ENCODE measurements around the gene FHAD1. TPM values are rescaled to one million over a fixed set of nuclear protein-coding genes. Genes with fewer than 3 reads are reported as not detected.

The FHAD1 gene
- total and polyA plus RNA-seq, 2 of the 13 experiments (the other 11 are each of a cell fraction or from before 2014, with no cell fraction given) = not detected

GRCh38 chr1:15226388-15227255 lies 20.4 kb upstream of the FHAD1 start:
- ATAC-seq (no peak), FAIRE-seq (no peak), DNase-seq (ENCODE audit: low spot score) (no peak)
- no peaks in the 10 kb centered on the region for H3K79me2 ChIP-seq (ENCODE audit: insufficient read depth, low read length)
- no peaks in the 10 kb centered on the region for H3K36me3 ChIP-seq (replicated peaks in 1 of 2; ENCODE audit: control insufficient read depth in 1 of 2, insufficient read depth in 2 of 2, low read length in 2 of 2)
- intact Hi-C loops (cut with micrococcal nuclease; ENCODE audit: unreplicated experiment) = no loop called here
- TF ChIP-seq PLSCR1 (CRISPR knock-in tag; IDR thresholded peaks at IDR 0.05; ENCODE audit: borderline replicate concordance) = no peak
- TF ChIP-seq RNF2 (conservative IDR thresholded peaks at IDR 0.05; ENCODE audit: low read depth) = no peak
- TF ChIP-seq AFF4 (CRISPR knock-in tag; IDR thresholded peaks at IDR 0.05) = no peak
- no peak for TF ChIP-seq RBM22 (optimal IDR thresholded peaks at IDR 0.05; ENCODE audit: low read length)
- no peak for TF ChIP-seq HNF1A (IDR thresholded peaks at IDR 0.05; ENCODE audit: low read depth)
- no peak for TF ChIP-seq HNF1A (CRISPR knock-in tag; IDR thresholded peaks at IDR 0.05; ENCODE audit: borderline replicate concordance)
- TF ChIP-seq ZNF234 (CRISPR knock-in tag; conservative IDR thresholded peaks at IDR 0.05) = no peak
- no peak for TF ChIP-seq MEIS2 (CRISPR knock-in tag; IDR thresholded peaks at IDR 0.05)
- TF ChIP-seq ZNF337 (CRISPR knock-in tag; IDR thresholded peaks at IDR 0.05; ENCODE audit: borderline replicate concordance, low read depth) = no peak
- TF ChIP-seq ZNF552 (CRISPR knock-in tag; IDR thresholded peaks at IDR 0.05; ENCODE audit: borderline replicate concordance) = no peak
- ChIA-PET CTCF (ENCODE audit: low intra/inter-chr PET ratio, low total read pairs) (no interaction called here), POLR2A (no interaction called here)
- H4K20me1 ChIP-seq (ENCODE audit: insufficient read depth, low read length) = no peaks in the 10 kb centered on the region; the same call in 1 of the 2 replicates
- H2AFZ ChIP-seq (ENCODE audit: low read length) = no peak overlapping the region
- H3K9ac ChIP-seq (ENCODE audit: insufficient read depth, low read depth, low read length) = no peak overlapping the region
- H3K27me3 ChIP-seq (ENCODE audit: control insufficient read depth in 1 of 2, insufficient read depth in 2 of 2, low read length in 2 of 2) = no peaks in the 10 kb centered on the region
- WGBS (ENCODE audit: low lambda C conversion rate) = 36% methylated on average over 16 of the region's 17 CpGs
- no peak overlapping the region for H3K27ac ChIP-seq (ENCODE audit: extremely low read length, insufficient read depth, low read length)
- H3K4me3 ChIP-seq (replicated peaks in 1 of 3; ENCODE audit: insufficient read depth in 1 of 3, low read depth in 2 of 3, low read length in 3 of 3) = no peak overlapping the region
- in situ Hi-C loops (cut with HindIII; ENCODE audit: extremely low pct_ligation_motif_present, low pct_unique_long_range_greater_than_20kb) = no loop called here
- peaks cover 1% of the 10 kb centered on the region for H3K4me1 ChIP-seq (ENCODE audit: insufficient read depth, low read length)
- no TSS peak for BruUV-seq (replicated peaks)
- H3K9me3 ChIP-seq (ENCODE audit: low read length) = no peaks in the 10 kb centered on the region
- H3K4me2 ChIP-seq (ENCODE audit: low read depth, low read length) = no peak overlapping the region

Measured in HepG2 (cell line).